Stomach smooth muscle (tissue), 2 donors: Measurements from ENCODE around the gene MYO18A.
"Not testable (repeated sequence)": the region's sequence is repeated elsewhere in the genome, so short reads cannot be mapped to it uniquely, and the experiment has no call there.

Source experiments
- H3K27ac ChIP-seq: one replicate; pipeline ENCODE4 v1.7.0; 2013; ENCODE audit warnings: mild to moderate bottlenecking, low read length, inconsistent platforms
- H3K27me3 ChIP-seq, 2 donors: one replicate each; pipeline ENCODE4 v1.7.0; 2013; ENCODE audit warnings: low read length in 2 of 2; ENCODE audit not compliant: insufficient read depth in 2 of 2, control insufficient read depth in 1 of 2
- H3K36me3 ChIP-seq, 2 donors: one replicate each; pipeline ENCODE4 v1.7.0; 2013; ENCODE audit warnings: low read length in 2 of 2; ENCODE audit not compliant: control insufficient read depth in 2 of 2, insufficient read depth in 2 of 2
- H3K4me1 ChIP-seq: one replicate; pipeline ENCODE4 v1.7.0; 2013; ENCODE audit warnings: low read length; ENCODE audit not compliant: control insufficient read depth, insufficient read depth
- H3K4me3 ChIP-seq, 2 donors: one replicate each; pipeline ENCODE4 v1.7.0; 2013; ENCODE audit warnings: low read length in 2 of 2
- H3K9ac ChIP-seq, 2 donors: one replicate each; pipeline ENCODE4 v1.7.0; 2013; ENCODE audit warnings: low read length in 2 of 2, mild to moderate bottlenecking in 1 of 2
- H3K9me3 ChIP-seq, 2 donors: one replicate each; pipeline ENCODE4 v1.7.0; 2013; ENCODE audit warnings: low read length in 2 of 2; ENCODE audit not compliant: control insufficient read depth in 2 of 2
- donor health status: healthy.
- donor health status: Pancreatic carcinoma.

The MYO18A gene

DNA sequence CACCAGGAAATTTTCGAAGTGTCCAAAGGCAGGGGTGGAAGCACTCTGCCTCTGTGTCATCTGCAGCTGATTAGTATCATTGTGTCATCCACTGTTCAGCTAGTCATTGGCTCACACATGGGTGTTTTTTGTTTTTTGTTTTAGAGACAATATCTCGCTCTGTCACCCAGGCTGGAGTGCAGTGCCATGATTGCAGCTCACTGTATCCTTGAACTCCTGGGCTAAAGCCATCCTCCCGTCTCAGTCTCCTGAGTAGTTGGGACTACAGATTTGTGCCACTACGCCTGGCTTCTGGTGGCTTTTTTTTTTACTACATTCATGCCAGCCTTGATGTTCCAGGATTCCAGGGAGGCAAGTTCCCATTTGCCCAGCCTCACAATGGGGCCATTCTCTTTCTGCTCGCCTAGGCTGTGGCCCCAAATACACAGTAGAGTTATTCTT, 32.5 kb upstream of the MYO18A start:
- no peak overlapping the region for H3K27ac ChIP-seq

DNA sequence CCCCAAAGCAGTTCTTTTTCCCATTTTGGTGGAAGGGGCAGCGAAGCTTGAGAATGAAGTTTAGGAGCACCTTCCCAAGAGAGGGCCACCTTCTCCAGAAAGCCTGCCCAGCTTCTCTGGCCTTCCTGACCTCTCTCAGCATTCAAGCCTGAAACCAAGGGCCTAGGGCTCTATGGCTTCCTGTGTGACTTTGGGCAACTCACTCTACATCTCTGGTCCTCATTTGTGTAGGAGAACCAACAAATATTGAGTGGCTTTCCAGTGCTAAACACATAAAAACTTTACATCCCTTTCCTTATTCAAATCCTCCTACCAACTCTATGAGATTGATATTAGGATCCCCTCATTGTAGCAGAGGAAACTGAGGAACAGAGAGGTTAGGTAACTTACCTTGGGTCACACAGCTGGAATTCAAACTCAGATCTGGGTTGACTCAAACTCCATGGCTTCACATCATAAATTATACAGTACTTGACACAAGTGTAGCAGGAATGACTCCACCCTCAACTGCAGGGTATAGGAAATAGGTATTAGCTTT, 32.0 kb upstream of the MYO18A start:
- no peaks in the 10 kb centered on the region for H3K4me1 ChIP-seq
- H3K27me3 ChIP-seq = no peaks in the 10 kb centered on the region
- no peak overlapping the region for H3K9ac ChIP-seq
- H3K27ac ChIP-seq = no peak overlapping the region
- H3K36me3 ChIP-seq = no peaks in the 10 kb centered on the region
- H3K9me3 ChIP-seq = no peaks in the 10 kb centered on the region
- H3K4me3 ChIP-seq = no peak overlapping the region

More for the DNA sequence above, 32.5 kb upstream of the MYO18A start:
- H3K9me3 ChIP-seq = no peaks in the 10 kb centered on the region
- H3K36me3 ChIP-seq = no peaks in the 10 kb centered on the region
- no peak overlapping the region for H3K9ac ChIP-seq
- H3K4me1 ChIP-seq = no peaks in the 10 kb centered on the region
- no peak overlapping the region for H3K4me3 ChIP-seq
- H3K27me3 ChIP-seq = no peaks in the 10 kb centered on the region

DNA sequence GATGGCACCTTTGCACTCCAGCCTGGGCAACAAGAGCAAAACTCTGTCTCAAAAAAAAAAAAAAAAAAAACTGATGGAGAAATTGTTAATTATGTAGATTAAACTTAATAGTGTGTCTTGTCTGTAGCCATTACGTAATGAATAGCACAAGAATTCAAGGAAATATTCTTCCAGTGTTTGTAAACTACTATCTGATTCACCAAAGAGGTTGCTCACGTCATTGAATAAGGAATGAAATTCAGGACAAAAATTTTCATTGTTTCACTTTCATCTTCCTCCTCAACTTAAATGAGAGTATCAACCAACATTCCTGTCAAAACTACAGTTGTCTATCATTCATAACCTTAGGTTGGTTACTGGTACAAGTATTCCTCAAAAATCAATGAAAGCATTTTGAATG, 30.7 kb upstream of the MYO18A start:
- H3K4me1 ChIP-seq = no peaks in the 10 kb centered on the region
- no peak overlapping the region for H3K9ac ChIP-seq
- no peak overlapping the region for H3K27ac ChIP-seq
- no peak overlapping the region for H3K4me3 ChIP-seq
- no peaks in the 10 kb centered on the region for H3K9me3 ChIP-seq
- no peaks in the 10 kb centered on the region for H3K36me3 ChIP-seq
- H3K27me3 ChIP-seq = no peaks in the 10 kb centered on the region

DNA sequence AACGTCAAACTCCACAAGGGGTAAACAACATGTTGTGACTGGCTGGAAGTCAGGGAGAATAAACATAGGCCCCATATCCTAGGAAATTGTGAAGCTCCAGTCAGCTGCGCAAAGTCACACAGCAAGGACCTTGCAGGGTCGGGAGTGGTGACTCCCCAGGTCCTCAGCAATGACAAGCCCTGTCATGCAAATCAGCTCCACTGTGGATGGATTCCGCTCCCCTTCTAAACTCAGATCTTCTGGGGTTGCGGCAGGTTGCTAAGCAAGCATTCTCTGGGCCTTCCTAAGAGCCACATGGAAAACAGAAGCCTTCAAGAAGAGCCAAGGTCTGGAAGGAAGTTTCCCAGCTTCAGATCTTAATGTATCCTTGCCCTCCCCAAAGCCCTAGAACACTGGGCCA, 28.9 kb upstream of the MYO18A start:
- Histone ChIP-seq H3K9ac (no peak overlapping the region), H3K4me3 (no peak overlapping the region), H3K27me3 (peaks cover 0 to 3% of the 10 kb centered on the region in 2 donors), H3K36me3 (no peaks in the 10 kb centered on the region), H3K27ac (no peak overlapping the region), H3K4me1 (no peaks in the 10 kb centered on the region), H3K9me3 (no peaks in the 10 kb centered on the region)

DNA sequence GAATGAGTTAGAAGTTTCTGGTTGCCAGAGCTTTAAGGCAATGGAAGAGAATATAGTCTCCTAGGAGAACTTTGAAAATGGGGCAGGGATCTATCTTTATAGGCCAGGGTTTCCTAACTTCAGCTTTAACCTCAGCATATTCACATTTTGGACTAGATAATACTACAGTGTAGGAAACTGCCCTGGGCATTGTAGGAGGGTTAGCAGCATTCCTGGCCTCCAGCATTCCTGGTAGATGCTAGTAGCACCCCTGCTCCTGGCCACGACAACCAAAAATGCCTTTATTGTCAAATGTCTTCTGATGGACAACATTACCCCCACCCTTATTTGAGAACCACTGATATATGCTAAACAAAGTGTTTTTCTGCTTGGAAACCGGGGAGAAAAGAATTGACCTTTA, 27.8 kb upstream of the MYO18A start:
- Histone ChIP-seq H3K27ac (no peak overlapping the region), H3K27me3 (peaks cover 0 to 3% of the 10 kb centered on the region in 2 donors), H3K36me3 (no peaks in the 10 kb centered on the region), H3K4me3 (no peak overlapping the region), H3K9ac (no peak overlapping the region), H3K4me1 (no peaks in the 10 kb centered on the region), H3K9me3 (no peaks in the 10 kb centered on the region)

DNA sequence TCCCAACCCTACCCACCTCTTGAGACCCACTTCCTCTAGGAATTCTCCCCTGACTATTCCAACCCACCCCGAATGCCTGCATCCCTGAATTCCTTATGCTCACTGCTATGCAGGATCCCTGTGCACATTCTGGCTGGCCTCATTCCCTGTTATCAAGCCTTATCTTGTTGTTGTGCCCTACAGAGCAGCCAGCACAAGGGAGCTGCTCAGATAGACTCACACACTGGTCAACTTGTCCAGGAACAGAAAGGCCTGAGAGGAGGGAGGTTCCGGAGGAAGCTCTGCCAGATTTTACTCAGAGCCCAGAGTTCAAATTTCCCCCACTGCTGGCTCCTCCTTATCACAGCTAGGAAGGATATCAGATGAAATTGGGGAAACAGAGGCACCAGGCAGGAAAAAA, 24.8 kb upstream of the MYO18A start:
- H3K9me3 ChIP-seq = no peaks in the 10 kb centered on the region
- no peaks in the 10 kb centered on the region for H3K4me1 ChIP-seq
- H3K27ac ChIP-seq = no peak overlapping the region
- H3K4me3 ChIP-seq = no peak overlapping the region
- no peaks in the 10 kb centered on the region for H3K36me3 ChIP-seq
- peaks cover 0 to 3% of the 10 kb centered on the region in 2 donors for H3K27me3 ChIP-seq
- no peak overlapping the region for H3K9ac ChIP-seq

DNA sequence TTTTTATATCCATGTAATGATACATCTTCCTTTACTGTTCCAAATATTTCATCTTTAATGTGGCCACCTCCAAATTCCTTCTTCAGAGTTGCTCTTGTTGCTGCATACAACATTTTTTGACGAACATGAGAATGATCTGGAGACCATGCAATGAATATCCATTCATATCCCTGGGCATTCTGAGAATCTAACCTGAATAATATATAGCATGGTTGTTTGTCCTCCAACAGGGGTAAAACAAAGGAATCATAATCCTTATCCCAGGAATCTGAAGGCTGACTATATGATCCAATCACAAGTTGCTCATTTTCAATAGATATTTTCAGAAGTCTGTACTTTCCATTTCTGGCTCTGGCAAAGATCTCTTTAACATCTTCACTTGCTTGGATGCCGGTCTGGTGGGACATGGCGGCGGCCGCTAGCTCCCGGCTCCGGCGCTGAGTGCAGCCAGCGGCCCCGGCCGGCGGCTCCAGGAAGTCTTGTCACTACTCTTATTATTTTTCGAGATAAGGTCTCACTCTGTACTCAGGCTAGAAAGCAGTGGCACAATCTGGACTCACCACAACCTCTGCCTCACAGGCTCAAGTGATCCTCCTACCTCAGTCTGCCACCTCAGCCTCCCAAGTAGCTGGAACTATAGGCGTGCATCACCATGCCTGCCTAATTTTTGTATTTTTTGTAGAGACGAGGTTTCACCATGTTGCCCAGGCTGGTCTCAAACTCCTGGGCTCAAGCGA, 24.0 kb upstream of the MYO18A start:
- H3K9me3 ChIP-seq, H3K4me3 ChIP-seq, H3K27ac ChIP-seq, H3K27me3 ChIP-seq, H3K4me1 ChIP-seq, H3K36me3 ChIP-seq, H3K9ac ChIP-seq: not testable (repeated sequence)

DNA sequence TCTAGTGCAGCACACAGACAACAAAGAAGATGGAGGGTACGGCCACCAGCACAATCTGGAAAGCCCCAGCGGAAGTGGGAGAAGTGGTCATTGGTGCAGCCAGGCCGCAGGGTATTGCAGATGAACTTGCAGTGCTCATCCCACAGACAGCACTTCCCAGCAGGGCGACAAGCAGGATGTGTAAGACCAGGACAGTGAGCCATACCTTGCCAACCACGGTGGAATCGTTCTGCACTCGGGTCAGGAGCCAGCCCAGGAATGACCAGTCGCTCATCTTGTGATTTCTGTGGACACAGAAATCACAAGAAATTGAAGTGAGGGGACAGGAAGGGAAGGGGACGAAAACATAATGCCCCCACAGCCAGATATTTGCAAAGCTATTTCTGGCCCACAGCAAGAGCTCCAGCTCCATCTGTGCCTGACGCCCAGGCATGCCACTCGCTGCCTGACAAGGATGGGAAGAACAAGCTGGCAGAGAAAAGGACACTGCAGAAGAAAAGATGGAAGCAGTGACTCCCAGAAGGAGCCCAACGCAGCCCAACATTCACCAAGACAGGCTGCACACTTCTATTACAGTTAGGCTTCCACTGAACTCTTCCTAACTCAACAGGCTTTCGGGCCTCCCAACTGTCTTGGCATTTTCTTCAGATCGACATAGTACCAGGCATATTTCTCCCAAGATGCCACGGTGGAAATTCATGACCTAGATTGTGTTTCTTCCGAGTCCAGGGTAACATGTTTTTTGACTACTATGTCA, 17.5 kb upstream of the MYO18A start:
- no peaks in the 10 kb centered on the region for H3K27me3 ChIP-seq
- no peaks in the 10 kb centered on the region for H3K9me3 ChIP-seq
- no peak overlapping the region for H3K9ac ChIP-seq
- no peak overlapping the region for H3K4me3 ChIP-seq
- H3K36me3 ChIP-seq = no peaks in the 10 kb centered on the region
- H3K4me1 ChIP-seq = no peaks in the 10 kb centered on the region
- H3K27ac ChIP-seq = no peak overlapping the region

DNA sequence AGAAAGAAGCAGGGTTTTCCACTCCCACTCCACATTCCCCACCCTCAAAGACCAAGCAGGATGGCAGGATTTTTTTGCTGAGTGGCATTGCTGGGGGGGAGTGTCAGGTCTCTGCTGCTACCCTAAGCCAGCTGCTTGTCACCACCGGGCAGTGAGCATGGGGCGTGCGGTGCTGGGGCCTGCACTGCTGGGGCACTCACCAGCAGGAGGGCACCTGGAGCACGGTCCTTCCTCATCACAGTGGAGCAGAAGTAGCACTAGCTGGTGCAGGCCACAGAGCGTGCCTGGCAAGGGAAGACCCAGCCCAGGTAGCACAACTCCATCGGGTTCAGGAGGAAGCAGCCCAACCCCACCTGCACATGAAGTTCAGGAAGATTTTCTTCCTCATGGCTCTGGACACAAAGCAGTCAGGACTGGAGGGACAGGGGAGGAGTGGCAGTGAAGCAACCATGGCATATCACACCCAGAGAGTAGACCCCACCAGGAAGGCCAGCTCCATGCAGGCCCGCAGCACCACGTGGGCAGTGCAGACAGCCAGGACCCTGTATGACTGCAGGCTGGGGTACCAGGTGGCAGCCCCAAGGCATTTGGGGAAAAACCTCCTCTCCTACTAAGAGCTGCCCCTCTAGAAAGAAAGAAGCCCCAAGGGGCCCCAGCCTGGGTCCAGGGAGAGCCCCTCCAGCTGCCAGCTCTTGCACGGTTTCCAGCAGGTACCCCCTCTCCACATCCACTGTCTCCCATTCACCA, 16.7 kb upstream of the MYO18A start:
- Histone ChIP-seq H3K9ac (no peak overlapping the region), H3K27ac (no peak overlapping the region), H3K27me3 (no peaks in the 10 kb centered on the region)

DNA sequence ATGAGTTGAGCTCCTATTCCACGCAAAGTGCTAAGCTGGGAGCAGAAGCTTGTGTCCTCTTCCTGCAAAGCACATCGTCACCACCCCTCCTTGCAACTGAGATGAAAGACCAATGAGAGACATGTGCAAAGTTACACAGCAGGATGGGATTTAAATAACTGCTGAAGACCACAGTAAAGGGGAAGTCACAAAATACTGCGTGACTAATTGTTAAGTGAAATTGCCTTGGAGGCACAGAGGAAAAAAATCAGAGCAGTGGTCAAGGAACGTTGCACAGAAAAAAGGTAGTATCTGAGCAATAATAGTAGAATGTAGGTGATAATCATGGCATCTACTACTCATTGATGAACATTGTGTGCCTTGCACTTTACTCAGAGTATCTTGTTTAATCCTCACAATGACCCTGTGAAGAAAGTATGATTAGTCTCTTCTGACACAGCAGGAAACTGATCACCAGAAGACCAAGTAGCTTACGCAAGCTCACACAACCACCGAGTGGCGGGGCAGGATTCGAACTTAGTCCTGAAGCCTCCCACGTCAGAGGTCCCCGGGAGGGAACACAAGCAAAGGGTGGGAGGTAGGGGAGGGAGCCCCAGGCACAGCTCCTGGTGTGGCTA, 15.4 kb upstream of the MYO18A start:
- H3K4me1 ChIP-seq = no peaks in the 10 kb centered on the region
- H3K4me3 ChIP-seq = no peak overlapping the region
- peaks cover 0 to 3% of the 10 kb centered on the region in 2 donors for H3K27me3 ChIP-seq
- no peak overlapping the region for H3K9ac ChIP-seq
- H3K27ac ChIP-seq = no peak overlapping the region
- no peaks in the 10 kb centered on the region for H3K9me3 ChIP-seq
- no peaks in the 10 kb centered on the region for H3K36me3 ChIP-seq

More for the DNA sequence above, 16.7 kb upstream of the MYO18A start:
- Histone ChIP-seq H3K4me3 (no peak overlapping the region), H3K4me1 (no peaks in the 10 kb centered on the region), H3K9me3 (no peaks in the 10 kb centered on the region), H3K36me3 (no peaks in the 10 kb centered on the region)
